HEK293 (cell line): Measurements from ENCODE around the gene PALD1.

Experiments used
- SP7 ChIP-seq: fragments of 450-650 bp; formaldehyde crosslinking; IDR thresholded peaks from 2 replicates; pipeline ENCODE4 v1.5.1; 2016; ENCODE audit warnings: missing biosample characterization, missing genetic modification characterization
- ZBTB7A ChIP-seq: fragments of 450-650 bp; formaldehyde crosslinking; IDR thresholded peaks from 2 replicates; pipeline ENCODE4 v1.5.1; 2016; ENCODE audit warnings: low read depth, missing biosample characterization, missing genetic modification characterization
- ZNF138 ChIP-seq: fragments of 450-650 bp; formaldehyde crosslinking; IDR thresholded peaks from 2 replicates; pipeline ENCODE4 v1.5.1; 2016; ENCODE audit warnings: missing biosample characterization, missing genetic modification characterization, borderline replicate concordance
- ZNF24 ChIP-seq: fragments of 450-650 bp; formaldehyde crosslinking; IDR thresholded peaks from 2 replicates; pipeline ENCODE4 v1.5.1; 2016; ENCODE audit warnings: missing biosample characterization, missing genetic modification characterization
- ZNF274 ChIP-seq, 2 experiments: fragments of 200-500 bp in 1 of 2; fragments of 450-650 bp in 1 of 2; sonication (Bioruptor generic) in 1 of 2; formaldehyde crosslinking in 1 of 2; IDR thresholded peaks; 2 replicates each; pipeline versions ENCODE4 v1.5.1 to v1.6.1; 2014 to 2016; ENCODE audit warnings: borderline replicate concordance in 1 of 2, inconsistent platforms in 1 of 2, low read length in 1 of 2, missing biosample characterization in 1 of 2, missing genetic modification characterization in 1 of 2
- ZNF341 ChIP-seq: fragments of 450-650 bp; formaldehyde crosslinking; IDR thresholded peaks from 2 replicates; pipeline ENCODE4; 2016; ENCODE audit warnings: low read depth, missing biosample characterization, missing genetic modification characterization
- ZNF354C ChIP-seq: fragments of 450-650 bp; formaldehyde crosslinking; IDR thresholded peaks from 2 replicates; pipeline ENCODE4 v1.5.1; 2016; ENCODE audit warnings: missing biosample characterization, missing genetic modification characterization, low read depth, borderline replicate concordance
- ZNF394 ChIP-seq: fragments of 450-650 bp; formaldehyde crosslinking; IDR thresholded peaks from 2 replicates; pipeline ENCODE4 v1.5.1; 2016; ENCODE audit warnings: missing biosample characterization, missing genetic modification characterization, mild to moderate bottlenecking, moderate library complexity, borderline replicate concordance
- TF ChIP-seq, protein P1 (sequence below): fragments of 450-650 bp; formaldehyde crosslinking; IDR thresholded peaks from 2 replicates; pipeline ENCODE4 v1.5.1; 2016; ENCODE audit warnings: missing biosample characterization, missing genetic modification characterization
- TF ChIP-seq, protein P2 (sequence below): fragments of 450-650 bp; formaldehyde crosslinking; IDR thresholded peaks from 2 replicates; pipeline ENCODE4 v1.5.1; 2016; ENCODE audit warnings: missing biosample characterization, missing genetic modification characterization, low read depth
- TF ChIP-seq, protein P3 (sequence below): fragments of 450-650 bp; formaldehyde crosslinking; IDR thresholded peaks from 2 replicates; pipeline ENCODE4 v1.5.1; 2016; ENCODE audit warnings: missing biosample characterization, missing genetic modification characterization

DNA sequence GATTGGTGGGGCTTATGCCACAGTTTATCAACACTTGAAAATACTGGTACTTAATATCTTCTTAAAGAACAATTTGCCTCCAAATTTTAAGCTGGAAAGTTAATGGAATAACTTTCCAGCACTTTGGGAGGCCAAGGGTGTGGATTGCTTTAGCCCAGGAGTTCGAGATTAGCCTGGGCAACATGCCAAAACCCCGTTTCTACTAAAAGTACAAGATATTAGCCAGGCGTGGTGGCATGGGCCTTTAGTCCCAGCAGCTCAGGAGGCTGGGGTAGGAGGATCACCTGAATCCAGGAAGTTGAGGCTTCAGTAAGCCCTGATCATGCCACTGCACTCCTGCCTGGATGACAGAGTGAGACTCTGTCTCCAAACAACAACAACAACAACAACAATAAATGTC lies 68.0 kb downstream of the PALD1 start:
- TF ChIP-seq, protein P1, sequence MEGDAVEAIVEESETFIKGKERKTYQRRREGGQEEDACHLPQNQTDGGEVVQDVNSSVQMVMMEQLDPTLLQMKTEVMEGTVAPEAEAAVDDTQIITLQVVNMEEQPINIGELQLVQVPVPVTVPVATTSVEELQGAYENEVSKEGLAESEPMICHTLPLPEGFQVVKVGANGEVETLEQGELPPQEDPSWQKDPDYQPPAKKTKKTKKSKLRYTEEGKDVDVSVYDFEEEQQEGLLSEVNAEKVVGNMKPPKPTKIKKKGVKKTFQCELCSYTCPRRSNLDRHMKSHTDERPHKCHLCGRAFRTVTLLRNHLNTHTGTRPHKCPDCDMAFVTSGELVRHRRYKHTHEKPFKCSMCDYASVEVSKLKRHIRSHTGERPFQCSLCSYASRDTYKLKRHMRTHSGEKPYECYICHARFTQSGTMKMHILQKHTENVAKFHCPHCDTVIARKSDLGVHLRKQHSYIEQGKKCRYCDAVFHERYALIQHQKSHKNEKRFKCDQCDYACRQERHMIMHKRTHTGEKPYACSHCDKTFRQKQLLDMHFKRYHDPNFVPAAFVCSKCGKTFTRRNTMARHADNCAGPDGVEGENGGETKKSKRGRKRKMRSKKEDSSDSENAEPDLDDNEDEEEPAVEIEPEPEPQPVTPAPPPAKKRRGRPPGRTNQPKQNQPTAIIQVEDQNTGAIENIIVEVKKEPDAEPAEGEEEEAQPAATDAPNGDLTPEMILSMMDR (tag by site-specific recombination) = no peak
- TF ChIP-seq SP7 (tag by site-specific recombination) = no peak
- TF ChIP-seq ZNF274 (IDR thresholded peaks at IDR 0.05; ENCODE audit: low read length) = no peak
- TF ChIP-seq ZNF274 (tag by site-specific recombination; IDR thresholded peaks at IDR 0.05; ENCODE audit: borderline replicate concordance) = no peak
- no peak for TF ChIP-seq ZBTB7A (tag by site-specific recombination)
- TF ChIP-seq, protein P2, sequence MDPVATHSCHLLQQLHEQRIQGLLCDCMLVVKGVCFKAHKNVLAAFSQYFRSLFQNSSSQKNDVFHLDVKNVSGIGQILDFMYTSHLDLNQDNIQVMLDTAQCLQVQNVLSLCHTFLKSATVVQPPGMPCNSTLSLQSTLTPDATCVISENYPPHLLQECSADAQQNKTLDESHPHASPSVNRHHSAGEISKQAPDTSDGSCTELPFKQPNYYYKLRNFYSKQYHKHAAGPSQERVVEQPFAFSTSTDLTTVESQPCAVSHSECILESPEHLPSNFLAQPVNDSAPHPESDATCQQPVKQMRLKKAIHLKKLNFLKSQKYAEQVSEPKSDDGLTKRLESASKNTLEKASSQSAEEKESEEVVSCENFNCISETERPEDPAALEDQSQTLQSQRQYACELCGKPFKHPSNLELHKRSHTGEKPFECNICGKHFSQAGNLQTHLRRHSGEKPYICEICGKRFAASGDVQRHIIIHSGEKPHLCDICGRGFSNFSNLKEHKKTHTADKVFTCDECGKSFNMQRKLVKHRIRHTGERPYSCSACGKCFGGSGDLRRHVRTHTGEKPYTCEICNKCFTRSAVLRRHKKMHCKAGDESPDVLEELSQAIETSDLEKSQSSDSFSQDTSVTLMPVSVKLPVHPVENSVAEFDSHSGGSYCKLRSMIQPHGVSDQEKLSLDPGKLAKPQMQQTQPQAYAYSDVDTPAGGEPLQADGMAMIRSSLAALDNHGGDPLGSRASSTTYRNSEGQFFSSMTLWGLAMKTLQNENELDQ (tag by site-specific recombination) = no peak
- TF ChIP-seq ZNF138 (tag by site-specific recombination) = no peak
- TF ChIP-seq, protein P3, sequence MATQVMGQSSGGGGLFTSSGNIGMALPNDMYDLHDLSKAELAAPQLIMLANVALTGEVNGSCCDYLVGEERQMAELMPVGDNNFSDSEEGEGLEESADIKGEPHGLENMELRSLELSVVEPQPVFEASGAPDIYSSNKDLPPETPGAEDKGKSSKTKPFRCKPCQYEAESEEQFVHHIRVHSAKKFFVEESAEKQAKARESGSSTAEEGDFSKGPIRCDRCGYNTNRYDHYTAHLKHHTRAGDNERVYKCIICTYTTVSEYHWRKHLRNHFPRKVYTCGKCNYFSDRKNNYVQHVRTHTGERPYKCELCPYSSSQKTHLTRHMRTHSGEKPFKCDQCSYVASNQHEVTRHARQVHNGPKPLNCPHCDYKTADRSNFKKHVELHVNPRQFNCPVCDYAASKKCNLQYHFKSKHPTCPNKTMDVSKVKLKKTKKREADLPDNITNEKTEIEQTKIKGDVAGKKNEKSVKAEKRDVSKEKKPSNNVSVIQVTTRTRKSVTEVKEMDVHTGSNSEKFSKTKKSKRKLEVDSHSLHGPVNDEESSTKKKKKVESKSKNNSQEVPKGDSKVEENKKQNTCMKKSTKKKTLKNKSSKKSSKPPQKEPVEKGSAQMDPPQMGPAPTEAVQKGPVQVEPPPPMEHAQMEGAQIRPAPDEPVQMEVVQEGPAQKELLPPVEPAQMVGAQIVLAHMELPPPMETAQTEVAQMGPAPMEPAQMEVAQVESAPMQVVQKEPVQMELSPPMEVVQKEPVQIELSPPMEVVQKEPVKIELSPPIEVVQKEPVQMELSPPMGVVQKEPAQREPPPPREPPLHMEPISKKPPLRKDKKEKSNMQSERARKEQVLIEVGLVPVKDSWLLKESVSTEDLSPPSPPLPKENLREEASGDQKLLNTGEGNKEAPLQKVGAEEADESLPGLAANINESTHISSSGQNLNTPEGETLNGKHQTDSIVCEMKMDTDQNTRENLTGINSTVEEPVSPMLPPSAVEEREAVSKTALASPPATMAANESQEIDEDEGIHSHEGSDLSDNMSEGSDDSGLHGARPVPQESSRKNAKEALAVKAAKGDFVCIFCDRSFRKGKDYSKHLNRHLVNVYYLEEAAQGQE (tag by site-specific recombination) = no peak
- TF ChIP-seq ZNF341 (tag by site-specific recombination) = no peak
- no peak for TF ChIP-seq ZNF354C
- no peak for TF ChIP-seq ZNF24 (tag by site-specific recombination)
- no peak for TF ChIP-seq ZNF394 (tag by site-specific recombination)
